HG03175 (cell line): Measurements from ENCODE around the gene LARGE1.

ENCODE experiments used
- ATAC-seq: cut with Tn5 transposase; IDR thresholded peaks from one replicate; pipeline ENCODE4 v1.9.1; 2021; ENCODE audit warnings: mild to moderate bottlenecking, moderate library complexity; ENCODE audit not compliant: unreplicated experiment

LARGE1 gene

GRCh38 chr22:33538277-33538885 lies 381.9 kb downstream of the LARGE1 start:
- no peak for ATAC-seq

DNA sequence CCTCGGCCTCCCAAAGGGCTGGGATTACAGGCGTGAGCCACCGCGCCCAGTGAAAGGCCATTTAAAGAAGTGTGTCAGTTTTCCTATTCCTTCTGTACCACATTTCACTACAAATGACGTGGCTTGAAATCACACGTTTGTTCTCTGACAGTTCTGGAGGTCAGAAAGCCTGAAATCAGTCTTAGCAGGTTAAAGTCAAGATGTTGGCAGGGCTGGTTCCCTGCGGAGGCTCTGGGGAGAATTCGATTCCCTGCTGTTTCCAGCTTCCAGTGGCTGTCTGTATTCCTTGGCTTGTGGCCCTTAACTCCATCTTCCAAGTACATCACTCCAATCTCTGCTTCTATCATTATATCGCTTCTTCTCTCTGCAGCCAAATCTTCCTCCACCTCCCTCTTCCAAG lies 383.2 kb downstream of the LARGE1 start:
- no peak for ATAC-seq

GRCh38 chr22:33535937-33536875 lies 384.1 kb downstream of the LARGE1 start:
- no peak for ATAC-seq

DNA sequence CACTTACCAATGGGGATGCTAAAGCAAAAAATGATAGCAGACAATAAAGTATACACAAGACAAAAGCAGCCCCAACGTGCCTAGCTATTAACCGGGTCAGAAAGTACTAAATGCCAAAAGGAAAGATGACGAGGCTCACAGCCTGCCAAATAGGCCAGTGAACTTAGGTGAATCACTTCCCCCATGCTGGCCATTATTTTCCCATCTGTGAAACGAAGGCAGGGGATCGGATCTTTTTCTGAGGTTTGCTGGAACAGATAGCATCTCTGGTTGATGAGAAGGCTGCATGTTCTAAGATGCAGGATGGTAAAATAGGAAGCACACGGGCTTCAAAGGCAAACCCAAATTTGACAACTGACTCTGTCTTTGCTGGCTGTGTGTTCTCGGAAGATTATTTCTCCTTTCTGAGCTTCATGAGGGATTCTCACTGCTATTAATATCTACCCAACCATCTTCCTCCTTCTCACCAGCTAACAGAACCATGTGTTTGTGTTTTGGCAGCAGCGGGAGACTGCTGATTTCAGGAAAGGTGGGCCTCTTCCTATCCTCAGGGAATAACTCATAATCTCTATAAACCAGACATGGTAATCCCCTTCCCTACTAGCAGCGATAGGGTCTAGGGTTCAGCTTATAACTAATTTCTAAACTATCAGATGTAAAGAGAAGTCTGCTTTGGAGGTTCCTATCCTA lies 390.7 kb downstream of the LARGE1 start:
- no peak for ATAC-seq

DNA sequence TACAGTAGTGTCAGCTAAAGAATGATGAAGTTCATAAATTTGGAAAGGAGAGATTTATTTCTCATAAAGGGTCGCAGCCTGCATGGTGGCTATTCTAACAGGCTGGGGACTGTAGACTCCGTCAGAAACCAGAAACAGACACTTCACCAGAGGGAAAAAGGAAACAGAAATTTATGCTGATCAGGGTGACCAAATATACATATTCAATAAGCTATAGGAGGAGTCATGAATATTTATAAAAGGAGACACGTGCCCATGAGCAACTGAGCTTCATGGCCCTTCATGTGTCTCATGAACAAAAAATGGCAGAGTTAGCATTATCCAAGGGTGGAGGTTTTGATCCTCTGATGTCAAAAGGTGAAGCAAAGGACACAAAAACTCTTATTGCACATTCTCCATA lies 392.1 kb downstream of the LARGE1 start:
- no peak for ATAC-seq

DNA sequence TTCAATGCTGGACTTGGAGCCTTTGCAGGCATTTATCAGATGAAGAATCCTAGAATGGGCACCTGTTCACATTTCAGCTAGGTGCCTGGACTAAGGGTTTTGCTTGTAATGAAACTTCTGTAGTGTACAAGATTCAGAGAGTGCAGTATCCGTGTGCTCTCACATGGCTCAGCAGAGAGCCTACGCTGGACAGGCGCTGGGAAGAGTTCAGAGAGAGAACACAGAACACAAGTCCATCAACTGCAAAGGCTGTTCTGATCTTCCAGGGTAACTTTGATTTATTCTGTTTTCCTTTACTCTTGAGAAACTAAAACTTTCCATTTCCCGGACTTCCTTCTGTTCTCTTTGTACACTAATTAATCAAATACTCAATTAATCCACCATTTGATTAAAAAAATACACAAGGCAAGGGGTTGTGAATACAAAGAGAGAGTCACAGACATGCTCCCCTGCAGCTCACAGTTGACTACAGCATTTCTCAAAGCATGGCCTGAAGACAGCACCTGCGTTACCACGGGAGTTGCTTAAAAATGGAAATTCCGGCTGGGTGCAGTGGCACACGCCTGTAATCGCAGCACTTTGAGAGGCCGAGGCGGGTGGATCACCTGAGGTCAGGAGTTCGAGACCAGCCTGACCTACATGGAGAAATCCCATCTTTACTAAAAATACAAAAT lies 393.7 kb downstream of the LARGE1 start:
- no peak for ATAC-seq

GRCh38 chr22:33524511-33525260 lies 395.6 kb downstream of the LARGE1 start:
- ATAC-seq, result no peak

DNA sequence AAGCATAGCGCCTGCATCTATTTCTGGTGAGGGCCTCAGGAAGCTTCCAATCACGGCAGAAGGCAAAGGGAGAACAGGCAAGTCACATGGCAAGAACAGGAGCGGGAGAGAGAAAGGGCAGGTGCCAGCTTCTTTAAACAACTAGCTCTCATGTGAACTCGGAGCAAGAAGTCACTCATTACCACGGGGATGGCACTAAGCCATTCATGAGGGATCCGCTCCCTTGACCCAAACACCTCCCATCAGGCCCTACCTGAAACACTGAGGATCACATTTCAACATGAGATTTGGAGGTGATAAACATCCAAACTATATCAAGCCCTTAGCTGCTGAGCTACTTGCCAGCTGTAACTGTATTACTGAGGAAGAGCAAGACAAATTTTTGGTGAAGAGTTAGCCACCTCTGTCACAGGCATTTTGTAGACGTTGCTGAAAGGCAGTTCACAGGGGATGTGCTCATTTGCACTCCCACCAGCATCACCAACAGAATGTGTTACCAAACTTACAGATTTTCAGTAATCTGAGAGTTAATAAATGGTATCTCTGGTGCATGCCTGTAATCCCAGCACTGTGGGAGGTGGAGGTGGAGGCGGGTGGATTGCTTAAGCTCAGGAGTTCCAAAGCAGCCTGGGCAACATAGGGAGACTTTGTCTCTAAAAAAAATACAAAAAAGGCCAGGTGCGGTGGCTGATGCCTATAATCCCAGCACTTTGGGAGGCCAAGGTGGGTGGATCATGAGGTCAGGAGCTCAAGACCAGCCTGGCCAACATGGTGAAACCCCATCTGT lies 398.2 kb downstream of the LARGE1 start:
- no peak for ATAC-seq

DNA sequence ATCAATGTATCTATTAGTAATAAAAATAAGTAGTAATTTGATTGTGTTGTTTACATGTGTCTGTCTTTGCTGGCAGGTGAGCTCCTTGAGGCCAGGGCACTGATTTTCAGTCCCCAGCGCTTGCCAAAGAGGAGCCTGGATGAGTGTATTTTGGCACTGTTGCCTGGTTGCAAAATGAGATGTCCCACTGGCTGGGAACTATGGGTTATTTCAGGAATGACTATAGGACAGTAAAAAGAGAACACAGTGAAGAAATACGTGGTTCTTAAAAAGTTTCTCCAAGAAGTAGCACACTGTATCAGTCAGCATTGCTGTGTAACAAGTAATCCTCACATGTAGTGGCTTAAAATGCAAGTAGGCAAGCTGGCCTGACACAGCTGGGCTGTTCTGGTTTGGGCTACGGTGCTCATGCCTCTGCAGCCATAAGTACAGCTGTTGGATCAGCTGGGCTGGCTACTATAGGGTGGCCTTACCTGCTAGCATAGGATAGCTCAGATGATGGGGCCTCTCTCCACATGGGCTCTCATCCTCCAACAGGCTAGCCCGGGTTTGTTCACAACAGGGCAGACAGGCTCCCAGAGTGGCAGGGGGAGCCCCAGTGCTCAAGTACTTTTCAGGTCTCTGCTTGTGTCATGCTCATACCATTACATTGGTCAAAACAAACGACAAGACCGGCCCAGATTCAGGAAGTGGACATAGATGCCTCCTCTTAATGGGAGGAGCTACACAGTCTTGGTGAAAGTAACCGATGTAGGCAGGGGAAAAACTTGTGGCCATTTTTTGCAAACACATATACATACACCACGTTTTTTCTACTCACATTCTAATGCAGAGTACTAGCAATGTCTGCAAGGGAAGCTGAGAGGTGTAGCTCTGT lies 399.1 kb downstream of the LARGE1 start:
- ATAC-seq, result no peak

DNA sequence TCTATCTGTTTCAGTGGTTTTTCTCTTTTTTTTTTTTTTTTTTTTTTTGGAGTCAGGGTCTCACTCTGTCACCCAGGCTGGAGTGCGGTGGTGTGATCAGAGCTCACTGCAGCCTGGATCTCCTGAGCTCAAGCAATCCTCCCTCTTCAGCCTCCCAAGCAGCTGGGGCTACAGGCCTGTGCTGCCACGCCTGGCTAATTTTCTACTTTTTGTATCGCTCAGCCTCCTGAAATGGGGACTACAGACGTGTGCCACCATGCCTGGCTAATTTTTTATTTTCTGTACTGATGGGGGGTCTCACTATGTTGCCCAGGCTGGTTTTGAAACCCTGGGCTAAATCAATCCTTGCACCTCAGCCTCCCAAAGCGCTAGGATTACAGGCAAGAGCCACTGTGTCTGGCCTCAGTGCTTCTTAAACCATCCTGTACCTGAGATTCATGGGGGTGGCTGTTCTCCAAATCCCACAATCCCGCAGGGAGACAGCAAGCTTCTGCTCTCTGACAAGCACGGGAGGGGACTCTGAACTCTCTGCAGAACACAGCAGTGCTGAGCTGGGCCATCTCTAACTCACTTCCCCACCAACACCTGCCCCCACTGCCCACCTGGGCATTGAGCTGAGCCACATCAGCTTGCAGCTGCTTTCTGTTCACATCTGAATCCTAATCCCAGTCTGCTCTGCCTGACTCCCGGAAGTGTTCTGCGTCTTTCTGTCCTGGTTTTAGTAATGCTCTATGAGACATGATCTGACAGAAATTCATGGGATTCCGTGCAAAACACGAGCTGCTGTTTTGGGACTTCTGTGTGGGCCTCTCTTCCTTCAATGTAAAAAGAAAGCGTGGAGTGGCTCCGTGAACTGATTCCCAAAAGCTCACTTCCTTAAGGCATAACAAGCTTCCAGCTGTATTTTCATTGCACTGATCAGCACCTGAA lies 400.0 kb downstream of the LARGE1 start:
- ATAC-seq, result no peak

DNA sequence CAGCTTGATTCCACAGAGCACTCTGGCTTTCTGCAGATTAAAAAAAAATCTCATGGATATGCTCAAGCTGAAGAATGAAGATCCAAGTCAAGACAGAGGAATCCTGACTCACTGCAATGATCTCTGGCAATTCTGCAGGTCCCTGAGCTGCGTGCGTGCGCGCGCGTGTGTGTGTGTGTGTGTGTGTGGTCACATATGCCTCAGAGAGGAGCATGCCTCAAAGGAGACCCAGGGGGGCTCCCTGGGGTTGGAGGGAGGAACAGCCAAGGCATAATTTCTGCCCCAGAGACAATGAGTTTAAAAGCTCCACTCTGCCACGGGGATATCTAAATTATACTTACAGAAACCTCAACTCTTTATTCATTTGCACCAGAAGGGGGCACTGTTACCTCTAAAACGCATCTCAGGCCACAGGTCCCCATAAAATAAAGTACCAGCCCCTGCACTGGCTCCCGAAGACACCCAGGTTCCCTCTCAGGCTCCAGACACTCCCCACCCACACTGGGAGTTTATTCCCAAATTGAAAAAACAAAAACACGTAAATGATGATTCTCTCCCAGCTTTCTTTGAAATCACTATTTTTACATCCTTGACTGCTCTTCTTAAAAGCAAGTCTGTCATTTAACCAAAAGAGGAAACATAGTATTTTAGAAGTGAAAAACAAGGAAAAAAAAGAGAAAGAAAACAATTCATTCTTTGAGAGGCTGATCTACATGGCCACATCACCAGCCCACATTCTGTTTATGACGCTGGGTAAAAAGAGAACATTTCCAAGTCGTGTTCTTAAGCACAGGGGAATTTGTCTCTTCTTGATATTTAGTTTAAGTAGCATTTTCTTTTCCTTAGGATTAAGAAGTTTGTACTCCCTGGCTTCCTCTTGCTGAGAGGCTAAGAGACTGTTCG lies 401.0 kb downstream of the LARGE1 start:
- no peak for ATAC-seq

DNA sequence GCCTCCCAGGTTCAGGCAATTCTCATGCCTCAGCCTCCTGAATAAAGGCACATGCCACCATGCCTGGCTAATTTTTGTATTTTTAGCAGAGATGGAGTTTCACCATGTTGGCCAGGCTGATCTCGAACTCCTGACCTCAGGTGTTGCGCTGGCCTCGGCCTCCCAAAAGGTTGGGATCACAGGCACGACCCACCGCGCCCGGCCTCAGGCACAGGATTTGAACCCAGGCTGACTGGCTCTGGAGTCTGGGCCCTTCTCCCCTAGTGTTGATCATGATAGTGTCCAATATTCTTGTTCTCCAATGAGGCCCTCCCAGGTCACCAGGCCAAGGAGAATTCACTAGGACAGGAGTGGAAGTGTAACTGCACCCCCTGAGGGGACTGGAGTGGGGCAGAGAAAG lies 401.9 kb downstream of the LARGE1 start:
- no peak for ATAC-seq

GRCh38 chr22:33515795-33516194 lies 404.5 kb downstream of the LARGE1 start:
- no peak for ATAC-seq

- ATAC-seq, result no peak
Observed at GRCh38 chr22:33513388-33514338, 406.6 kb downstream of the LARGE1 start.

DNA sequence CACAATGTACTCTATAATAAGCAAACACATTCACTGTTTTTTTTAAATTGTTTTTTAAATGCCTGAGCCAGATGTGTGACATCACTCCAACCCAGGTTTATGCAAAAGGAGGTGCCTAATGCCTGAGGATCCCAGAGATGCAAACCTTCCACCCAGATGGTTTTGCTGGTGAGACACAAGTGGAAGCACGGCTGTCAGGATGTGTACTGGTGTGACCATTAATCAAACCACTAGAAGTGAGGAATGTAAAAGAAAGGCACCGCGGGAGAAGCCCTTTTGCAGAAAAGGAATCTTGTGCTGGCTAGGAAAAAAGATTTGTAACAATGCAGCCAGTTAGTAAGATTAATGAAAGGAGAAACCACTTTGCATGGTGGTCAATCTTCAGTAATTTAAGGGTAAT lies 407.4 kb downstream of the LARGE1 start:
- ATAC-seq, result no peak
